Inferior parietal cortex (tissue), 1 donor: Measurements from ENCODE around the gene FRAS1.
"Not testable (repeated sequence)": the region's sequence is repeated elsewhere in the genome, so short reads cannot be mapped to it uniquely, and the experiment has no call there.

Experiments
- DNase-seq: peaks from one replicate; pipeline ENCODE4 v3.0.0-alpha.2; 2016; ENCODE audit errors: extremely low spot score

The FRAS1 gene

DNA sequence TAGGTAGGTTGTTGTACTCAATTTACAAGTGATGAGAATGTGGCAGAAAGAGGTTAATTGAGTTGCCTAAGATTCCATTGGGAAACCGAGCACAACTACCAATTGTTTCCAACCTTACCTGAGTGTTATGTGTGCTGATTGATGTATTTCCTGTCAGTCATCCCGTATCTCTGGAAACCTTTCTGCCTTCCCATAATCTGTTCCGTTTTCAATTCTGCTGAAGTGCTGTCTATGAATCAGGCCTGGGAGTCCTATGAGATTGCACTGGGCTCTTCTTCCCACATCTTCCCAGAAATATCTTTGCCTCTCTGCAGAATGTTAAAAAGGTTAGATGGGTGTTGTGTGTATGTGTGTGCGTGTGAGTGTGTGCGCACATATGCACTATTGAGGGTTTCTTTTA lies 264.9 kb downstream of the FRAS1 start:
- DNase-seq = no peak

- DNase-seq = no peak
Measured at GRCh38 chr4:78323439-78323838, 266.3 kb downstream of the FRAS1 start.

- no peak for DNase-seq
Measured at GRCh38 chr4:78324625-78325024, 267.5 kb downstream of the FRAS1 start.

- DNase-seq = no peak
Measured at GRCh38 chr4:78325271-78326157, 268.4 kb downstream of the FRAS1 start.

DNA sequence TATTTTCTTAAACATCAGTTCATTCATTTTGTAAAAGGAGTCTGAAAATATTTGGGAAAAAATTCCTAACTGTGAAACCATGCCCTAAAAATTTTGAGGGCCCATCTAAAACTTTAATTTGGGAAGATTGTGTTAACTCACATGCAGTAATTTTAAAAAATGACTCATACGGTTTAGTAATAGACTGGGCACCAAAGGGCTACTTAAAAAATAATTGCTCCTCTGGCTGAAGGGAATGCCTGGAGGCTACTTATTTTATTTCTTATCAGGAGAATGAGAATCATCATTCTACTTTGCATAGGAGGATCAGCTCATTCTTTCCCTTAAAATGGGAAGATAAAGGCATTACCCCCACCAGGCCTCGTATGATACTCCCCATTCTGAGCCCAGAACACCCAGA lies 271.5 kb downstream of the FRAS1 start:
- not testable (repeated sequence) for DNase-seq

GRCh38 chr4:78331186-78331585 lies 274.1 kb downstream of the FRAS1 start:
- DNase-seq = no peak

GRCh38 chr4:78331965-78332364 lies 274.8 kb downstream of the FRAS1 start:
- DNase-seq = no peak

DNA sequence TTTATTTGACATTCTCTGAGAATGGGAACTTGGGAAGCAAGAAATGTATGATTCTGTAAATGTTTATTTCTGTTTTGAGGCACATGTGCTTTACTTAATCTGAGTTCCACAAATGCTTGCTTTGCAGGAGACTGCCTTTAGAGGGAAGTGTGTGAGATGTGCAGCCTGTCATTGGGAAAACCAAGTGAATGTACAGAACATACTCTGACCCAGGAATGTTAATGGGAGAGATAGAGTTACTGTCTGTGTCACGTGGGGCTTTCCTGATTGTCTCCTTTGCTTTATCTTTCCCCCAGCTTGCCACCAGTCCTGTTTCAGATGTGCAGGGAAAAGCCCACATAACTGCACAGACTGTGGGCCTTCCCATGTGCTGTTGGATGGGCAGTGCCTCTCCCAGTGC lies 275.9 kb downstream of the FRAS1 start:
- no peak for DNase-seq

- no peak for DNase-seq
Measured at GRCh38 chr4:78336093-78336943, 279.2 kb downstream of the FRAS1 start.

- DNase-seq = no peak
Measured at GRCh38 chr4:78337244-78338020, 280.3 kb downstream of the FRAS1 start.

DNA sequence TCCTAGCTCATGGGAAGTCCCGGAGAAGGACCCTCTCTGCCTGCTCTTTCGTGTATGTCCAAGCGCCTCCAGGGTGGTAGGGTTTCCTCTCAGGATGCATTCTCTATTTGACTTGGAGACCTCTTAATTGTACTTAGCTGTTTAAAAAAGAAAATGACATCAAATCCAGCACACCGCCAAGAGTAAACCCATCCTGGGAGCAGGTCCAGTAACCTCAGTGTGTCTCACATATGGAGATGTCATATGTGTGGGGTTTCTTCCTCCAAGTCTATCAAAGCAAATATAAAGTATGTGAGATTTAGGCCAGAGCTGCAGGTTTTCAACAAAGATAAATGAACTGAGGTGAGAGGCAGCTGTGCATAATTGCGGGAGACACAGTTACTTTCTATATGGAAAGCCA lies 285.0 kb downstream of the FRAS1 start:
- no peak for DNase-seq

DNA sequence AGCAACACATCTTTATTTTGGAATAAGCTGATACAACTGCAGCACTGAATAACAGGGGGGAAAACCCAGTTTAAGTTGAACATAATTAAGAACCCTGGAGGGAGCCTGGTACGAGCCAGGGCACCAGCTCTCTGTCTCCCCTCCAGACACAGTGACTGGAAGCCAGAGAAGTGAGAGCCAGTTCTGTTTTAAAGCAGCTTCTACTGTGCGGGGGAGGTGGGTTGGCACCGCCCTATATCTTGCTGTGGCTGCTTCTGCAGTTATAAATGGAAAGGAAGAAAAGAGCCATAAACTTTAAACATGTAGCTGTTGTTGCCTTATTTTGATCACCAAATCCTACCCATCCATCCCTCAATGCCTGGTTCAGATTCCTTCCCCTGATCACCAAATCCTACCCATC lies 286.6 kb downstream of the FRAS1 start:
- DNase-seq = no peak

- no peak for DNase-seq
Measured at GRCh38 chr4:78345237-78345636, 288.1 kb downstream of the FRAS1 start.

DNA sequence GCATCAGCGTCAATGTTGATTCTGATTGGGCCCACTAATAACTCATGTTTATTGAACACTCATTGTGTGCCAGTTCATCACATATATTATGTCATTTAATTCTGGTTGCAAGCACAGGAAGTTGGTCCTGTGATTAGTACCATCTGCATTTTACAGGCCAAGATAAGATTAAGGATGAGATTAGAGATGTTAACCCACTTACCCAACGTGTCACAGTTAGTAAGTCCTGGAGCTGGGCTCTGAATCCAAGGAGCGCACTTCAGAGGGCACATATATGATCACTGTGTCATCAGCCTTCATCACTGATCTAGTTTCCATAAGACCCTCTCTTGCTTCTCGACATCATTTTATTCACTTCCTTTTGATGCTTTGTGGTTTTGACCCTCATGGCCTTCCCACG lies 289.1 kb downstream of the FRAS1 start:
- no peak for DNase-seq

DNA sequence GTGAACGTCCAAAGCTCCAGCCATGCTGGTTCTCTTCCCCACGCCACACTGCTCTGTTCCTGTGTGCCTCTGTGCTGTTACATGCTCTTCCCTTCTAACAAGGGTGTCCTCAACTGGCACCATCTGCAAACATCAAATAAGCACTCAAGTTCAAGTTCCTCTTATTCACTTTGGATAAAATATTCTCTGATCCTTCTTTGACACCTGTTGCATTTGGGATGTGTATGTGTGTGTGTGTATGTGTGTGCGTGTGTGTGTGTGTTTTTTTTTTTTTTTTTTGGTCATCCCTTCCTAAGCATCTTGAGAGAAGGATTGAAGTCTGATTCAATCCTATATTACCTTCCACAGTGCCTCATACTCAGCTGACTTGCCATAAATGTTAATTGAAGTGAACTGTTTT lies 290.4 kb downstream of the FRAS1 start:
- no peak for DNase-seq

- no peak for DNase-seq
Measured at GRCh38 chr4:78353921-78354320, 296.8 kb downstream of the FRAS1 start.

DNA sequence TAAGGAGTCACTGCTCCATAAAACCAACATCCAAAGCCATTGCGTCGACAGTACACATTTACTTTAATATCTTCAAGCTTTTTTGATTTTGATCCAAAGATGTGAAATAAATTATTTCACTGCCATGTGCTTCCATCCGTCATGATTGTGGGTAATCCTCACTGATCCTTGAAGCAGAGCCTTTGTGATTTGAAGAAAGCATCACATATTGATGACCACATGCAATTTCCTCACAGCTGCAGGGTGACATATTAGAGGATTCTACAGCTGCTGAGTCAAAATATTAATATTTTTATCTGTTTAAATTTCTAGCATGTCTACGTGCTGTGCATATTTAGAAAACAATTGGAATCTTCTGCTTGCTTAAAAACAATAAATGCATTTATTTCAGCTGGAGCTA lies 297.7 kb downstream of the FRAS1 start:
- DNase-seq = no peak

DNA sequence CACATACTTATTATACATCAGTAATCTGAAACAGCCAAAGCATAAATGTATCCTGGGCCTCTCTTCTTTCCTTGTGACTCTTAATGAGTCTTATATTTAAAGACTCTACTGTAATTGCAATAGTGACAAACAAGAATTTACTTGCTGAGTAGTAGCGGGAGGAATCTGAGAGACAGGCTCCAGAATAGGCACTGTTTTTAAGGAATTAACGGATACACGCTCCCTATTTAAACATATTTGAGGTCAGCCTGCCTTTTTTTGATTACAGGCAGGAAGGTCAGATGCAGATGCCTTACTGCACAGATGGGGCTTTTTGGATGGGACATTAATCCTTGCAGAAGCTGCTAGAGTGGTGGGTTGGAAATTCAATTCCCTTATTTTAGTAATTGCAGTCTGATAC lies 298.2 kb downstream of the FRAS1 start:
- DNase-seq = no peak

GRCh38 chr4:78356251-78356786 lies 299.2 kb downstream of the FRAS1 start:
- no peak for DNase-seq

- DNase-seq = no peak
Measured at GRCh38 chr4:78357122-78357521, 300.0 kb downstream of the FRAS1 start.

DNA sequence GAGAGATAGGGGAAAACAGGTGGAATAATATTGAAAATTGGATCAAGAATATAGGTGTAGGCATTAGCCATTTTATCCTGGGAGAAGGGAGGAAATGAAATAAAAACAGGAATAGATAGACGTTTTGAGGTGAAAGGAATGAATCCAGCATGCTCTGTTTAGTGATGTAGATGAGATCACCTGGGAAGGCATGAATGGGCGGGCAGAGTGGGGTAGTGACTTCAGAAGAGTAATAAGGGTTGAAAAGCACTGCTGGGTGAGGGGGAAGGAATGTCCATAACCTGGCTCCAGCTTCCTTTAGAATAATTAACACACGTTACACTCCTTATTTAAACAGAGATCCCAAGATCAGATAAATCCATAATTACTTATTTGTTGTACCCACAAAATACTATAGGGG lies 303.3 kb downstream of the FRAS1 start:
- DNase-seq = no peak

- no peak for DNase-seq
Measured at GRCh38 chr4:78361621-78362120, 304.5 kb downstream of the FRAS1 start.
